ENCODE data around the gene HS3ST3B1.

Gene HS3ST3B1

DNA sequence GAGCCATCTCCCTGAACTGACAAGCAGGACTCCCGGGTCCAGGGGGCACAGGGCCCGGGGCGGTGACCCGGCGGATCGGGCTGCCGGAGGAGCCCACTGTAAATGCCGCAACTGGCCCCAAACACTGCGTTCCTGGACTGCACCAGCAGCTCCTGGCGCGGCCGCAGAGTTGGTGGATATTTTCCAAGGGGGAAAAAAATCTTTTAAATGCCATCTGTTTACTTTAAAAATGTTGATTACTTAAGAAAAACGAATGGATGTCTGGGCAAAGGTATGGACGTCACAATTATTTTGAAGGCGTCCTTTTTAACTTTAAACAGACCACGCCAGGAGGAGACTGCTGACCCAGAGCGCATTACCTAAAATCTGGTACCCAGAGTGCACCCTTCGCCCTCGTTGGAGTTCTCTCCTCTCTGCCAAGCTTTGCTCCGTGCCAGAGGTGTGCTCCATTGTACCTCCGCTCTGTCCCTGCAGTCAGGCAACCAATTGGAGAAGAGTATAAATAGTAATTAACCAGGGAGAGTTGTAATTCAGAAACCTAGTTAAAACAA, 3.4 kb downstream of the HS3ST3B1 start:
- peak overlapping the region; percentile 39 for H3K9ac ChIP-seq (ENCODE audit: low read length)
- peaks cover 49% of the 10 kb centered on the region for H3K4me1 ChIP-seq (ENCODE audit: control insufficient read depth, insufficient read depth, low read length)

DNA sequence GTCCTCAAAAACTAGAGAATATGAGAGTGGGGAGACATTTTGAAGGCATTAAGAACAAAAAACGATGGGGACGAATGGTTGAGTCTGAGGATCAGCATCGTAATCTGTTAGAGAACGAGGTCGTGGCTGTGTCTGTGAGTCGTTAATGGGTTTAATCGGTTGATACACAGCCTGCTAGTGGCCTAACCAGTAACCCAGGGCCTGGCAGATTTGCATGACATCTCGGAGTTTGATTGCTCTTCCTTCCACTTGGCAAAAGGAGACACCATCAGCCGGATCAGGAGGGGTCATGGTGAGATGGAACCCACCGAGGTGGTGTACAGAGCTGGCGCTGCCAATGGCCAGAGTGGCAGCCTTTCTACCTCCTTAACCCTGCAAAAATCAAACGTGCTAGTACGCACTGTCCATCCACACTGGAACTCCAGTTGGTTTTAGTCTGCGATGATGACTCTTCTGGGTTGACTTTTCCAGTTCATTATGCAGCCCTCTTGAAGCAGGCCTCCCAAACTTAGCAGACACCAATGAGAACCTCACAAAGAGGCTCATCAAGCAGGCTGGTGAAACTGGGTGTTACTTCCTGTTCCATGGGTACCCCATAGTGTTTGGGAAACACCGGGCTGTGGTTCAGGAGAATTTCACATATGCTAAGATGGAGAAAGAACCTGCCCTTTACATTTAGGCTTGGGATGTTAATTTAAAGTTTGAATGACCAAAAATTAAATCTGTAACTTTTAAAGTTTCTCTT, 4.1 kb downstream of the HS3ST3B1 start:
- Histone ChIP-seq H3K36me3 (ENCODE audit: control insufficient read depth, insufficient read depth, low read length) (no peaks in the 10 kb centered on the region), H3K27me3 (ENCODE audit: control insufficient read depth, insufficient read depth, low read length) (peaks cover 59% of the 10 kb centered on the region), H3K27ac (ENCODE audit: low read depth, low read length) (no peak overlapping the region), H3K9me3 (ENCODE audit: control insufficient read depth, insufficient read depth, low read depth, low read length) (no peaks in the 10 kb centered on the region), H3K9ac (ENCODE audit: low read length) (no peak overlapping the region), H3K4me1 (ENCODE audit: control insufficient read depth, insufficient read depth, low read length) (peaks cover 45% of the 10 kb centered on the region), H3K4me3 (ENCODE audit: low read depth, low read length) (peak overlapping the region; percentile 86)

More for the DNA sequence above, 3.4 kb downstream of the HS3ST3B1 start:
- no peak overlapping the region for H3K27ac ChIP-seq (ENCODE audit: low read depth, low read length)
- H3K27me3 ChIP-seq (ENCODE audit: control insufficient read depth, insufficient read depth, low read length) = peaks cover 66% of the 10 kb centered on the region
- no peaks in the 10 kb centered on the region for H3K36me3 ChIP-seq (ENCODE audit: control insufficient read depth, insufficient read depth, low read length)
- H3K9me3 ChIP-seq (ENCODE audit: control insufficient read depth, insufficient read depth, low read depth, low read length) = no peaks in the 10 kb centered on the region
- peak overlapping the region; percentile 86 for H3K4me3 ChIP-seq (ENCODE audit: low read depth, low read length)

DNA sequence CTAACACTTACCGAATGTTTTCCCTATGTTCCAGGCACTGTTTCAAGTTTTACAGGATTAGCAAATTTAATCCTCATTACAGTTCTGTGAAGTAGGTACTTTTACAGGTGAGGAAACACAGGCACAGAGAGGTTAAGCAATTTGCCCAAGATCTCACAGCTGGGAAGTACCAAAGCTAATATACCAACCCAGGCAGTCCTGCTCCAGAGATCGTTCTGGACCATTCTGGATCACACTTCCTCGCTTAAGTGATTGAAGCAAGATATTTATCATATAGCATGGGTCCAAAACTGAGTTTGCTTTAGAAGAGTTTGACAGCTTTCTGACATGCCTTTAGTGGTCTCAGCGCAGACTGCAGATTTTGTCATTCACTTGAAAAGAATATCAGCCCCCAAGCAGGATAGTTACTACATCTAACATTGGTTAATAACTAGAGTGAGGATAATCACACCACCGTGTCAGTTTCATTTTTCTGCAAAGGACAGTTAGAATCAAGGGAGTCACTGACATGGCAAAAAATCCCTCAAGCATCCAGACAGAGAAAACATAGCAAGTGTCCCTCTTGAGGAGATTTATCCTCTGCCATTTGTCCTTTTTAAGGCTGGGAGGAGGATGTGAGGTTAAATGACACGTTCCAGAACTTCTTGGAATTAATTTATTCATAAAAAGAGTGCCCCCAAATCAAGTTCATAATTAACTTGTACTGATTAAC, 5.1 kb downstream of the HS3ST3B1 start:
- Histone ChIP-seq H3K4me3 (ENCODE audit: low read depth, low read length) (no peak overlapping the region), H3K36me3 (ENCODE audit: control insufficient read depth, insufficient read depth, low read length) (no peaks in the 10 kb centered on the region), H3K4me1 (ENCODE audit: control insufficient read depth, insufficient read depth, low read length) (peaks cover 51% of the 10 kb centered on the region), H3K9me3 (ENCODE audit: control insufficient read depth, insufficient read depth, low read depth, low read length) (no peaks in the 10 kb centered on the region), H3K9ac (ENCODE audit: low read length) (no peak overlapping the region), H3K27ac (ENCODE audit: low read depth, low read length) (no peak overlapping the region), H3K27me3 (ENCODE audit: control insufficient read depth, insufficient read depth, low read length) (peaks cover 53% of the 10 kb centered on the region)

DNA sequence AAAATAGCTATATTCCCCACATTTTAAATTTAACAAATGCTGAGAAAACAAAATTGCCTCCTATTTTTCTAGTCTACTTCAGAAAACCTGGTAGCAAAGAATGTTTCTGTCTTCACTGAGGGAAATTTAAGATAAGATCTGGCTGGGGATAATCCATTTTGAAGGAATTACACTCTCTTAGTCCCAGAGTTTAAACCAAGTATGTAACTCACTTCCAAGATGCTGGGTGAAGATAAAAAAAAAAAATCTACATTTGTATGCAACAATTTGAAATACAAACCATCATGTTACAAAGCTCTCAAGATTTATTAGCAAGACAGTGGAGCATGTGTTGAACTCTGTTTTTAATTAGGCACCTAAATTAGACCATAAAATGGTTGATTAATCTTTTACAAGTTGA, 5.7 kb downstream of the HS3ST3B1 start:
- Histone ChIP-seq H3K9ac (ENCODE audit: low read length) (no peak overlapping the region), H3K4me3 (ENCODE audit: low read depth, low read length) (no peak overlapping the region), H3K27ac (ENCODE audit: low read depth, low read length) (no peak overlapping the region), H3K4me1 (ENCODE audit: control insufficient read depth, insufficient read depth, low read length) (peaks cover 55% of the 10 kb centered on the region), H3K27me3 (ENCODE audit: control insufficient read depth, insufficient read depth, low read length) (peaks cover 47% of the 10 kb centered on the region), H3K9me3 (ENCODE audit: control insufficient read depth, insufficient read depth, low read depth, low read length) (no peaks in the 10 kb centered on the region), H3K36me3 (ENCODE audit: control insufficient read depth, insufficient read depth, low read length) (no peaks in the 10 kb centered on the region)

DNA sequence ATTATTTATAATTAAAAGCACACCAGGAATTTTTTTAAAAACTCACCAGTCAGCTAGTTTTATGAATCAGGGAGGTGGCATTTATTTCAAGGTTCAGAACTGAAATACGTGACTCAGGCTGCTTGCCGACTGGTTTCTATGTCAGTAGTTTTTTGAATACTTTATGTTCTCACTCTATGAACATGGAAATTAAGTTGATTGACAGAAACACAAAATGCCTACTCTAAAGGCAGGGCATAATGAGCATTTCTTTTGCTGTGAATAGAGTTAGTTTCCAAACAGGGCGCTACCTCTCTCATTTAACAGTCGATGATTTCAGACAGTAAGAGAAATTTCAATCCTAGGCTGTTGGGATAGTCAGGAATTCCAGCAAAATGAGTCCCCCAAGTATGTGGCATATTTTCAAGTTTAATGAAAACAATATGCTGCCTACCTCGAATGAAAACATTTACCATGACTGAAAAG, 6.7 kb downstream of the HS3ST3B1 start:
- H3K27ac ChIP-seq (ENCODE audit: low read depth, low read length) = no peak overlapping the region
- H3K9ac ChIP-seq (ENCODE audit: low read length) = no peak overlapping the region
- no peak overlapping the region for H3K4me3 ChIP-seq (ENCODE audit: low read depth, low read length)
- no peaks in the 10 kb centered on the region for H3K36me3 ChIP-seq (ENCODE audit: control insufficient read depth, insufficient read depth, low read length)
- peaks cover 65% of the 10 kb centered on the region for H3K4me1 ChIP-seq (ENCODE audit: control insufficient read depth, insufficient read depth, low read length)
- peaks cover 37% of the 10 kb centered on the region for H3K27me3 ChIP-seq (ENCODE audit: control insufficient read depth, insufficient read depth, low read length)
- H3K9me3 ChIP-seq (ENCODE audit: control insufficient read depth, insufficient read depth, low read depth, low read length) = no peaks in the 10 kb centered on the region

DNA sequence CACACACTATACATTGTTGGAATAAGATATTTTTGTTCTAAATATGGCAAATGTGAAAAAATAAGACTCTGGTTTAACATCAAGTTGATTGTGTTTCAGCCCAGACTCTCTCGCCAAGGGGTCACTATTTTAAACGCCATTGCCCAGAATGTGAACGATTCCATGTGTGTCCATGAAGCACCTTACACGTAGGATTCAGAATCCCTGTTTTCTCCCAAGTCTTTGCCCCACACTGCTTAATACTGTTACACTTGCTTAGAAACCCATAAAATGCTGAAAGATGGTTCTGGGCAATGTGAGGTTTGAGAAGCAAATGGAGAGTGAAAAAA, 7.7 kb downstream of the HS3ST3B1 start:
- Histone ChIP-seq H3K4me1 (ENCODE audit: control insufficient read depth, insufficient read depth, low read length) (peaks cover 60% of the 10 kb centered on the region), H3K9ac (ENCODE audit: low read length) (peak overlapping the region; percentile 62), H3K27ac (ENCODE audit: low read depth, low read length) (peak overlapping the region; percentile 78; the same call in 1 of the 2 replicates), H3K27me3 (ENCODE audit: control insufficient read depth, insufficient read depth, low read length) (peaks cover 27% of the 10 kb centered on the region), H3K9me3 (ENCODE audit: control insufficient read depth, insufficient read depth, low read depth, low read length) (no peaks in the 10 kb centered on the region), H3K4me3 (ENCODE audit: low read depth, low read length) (peak overlapping the region; percentile 59), H3K36me3 (ENCODE audit: control insufficient read depth, insufficient read depth, low read length) (no peaks in the 10 kb centered on the region; the same call in 1 of the 2 replicates)

DNA sequence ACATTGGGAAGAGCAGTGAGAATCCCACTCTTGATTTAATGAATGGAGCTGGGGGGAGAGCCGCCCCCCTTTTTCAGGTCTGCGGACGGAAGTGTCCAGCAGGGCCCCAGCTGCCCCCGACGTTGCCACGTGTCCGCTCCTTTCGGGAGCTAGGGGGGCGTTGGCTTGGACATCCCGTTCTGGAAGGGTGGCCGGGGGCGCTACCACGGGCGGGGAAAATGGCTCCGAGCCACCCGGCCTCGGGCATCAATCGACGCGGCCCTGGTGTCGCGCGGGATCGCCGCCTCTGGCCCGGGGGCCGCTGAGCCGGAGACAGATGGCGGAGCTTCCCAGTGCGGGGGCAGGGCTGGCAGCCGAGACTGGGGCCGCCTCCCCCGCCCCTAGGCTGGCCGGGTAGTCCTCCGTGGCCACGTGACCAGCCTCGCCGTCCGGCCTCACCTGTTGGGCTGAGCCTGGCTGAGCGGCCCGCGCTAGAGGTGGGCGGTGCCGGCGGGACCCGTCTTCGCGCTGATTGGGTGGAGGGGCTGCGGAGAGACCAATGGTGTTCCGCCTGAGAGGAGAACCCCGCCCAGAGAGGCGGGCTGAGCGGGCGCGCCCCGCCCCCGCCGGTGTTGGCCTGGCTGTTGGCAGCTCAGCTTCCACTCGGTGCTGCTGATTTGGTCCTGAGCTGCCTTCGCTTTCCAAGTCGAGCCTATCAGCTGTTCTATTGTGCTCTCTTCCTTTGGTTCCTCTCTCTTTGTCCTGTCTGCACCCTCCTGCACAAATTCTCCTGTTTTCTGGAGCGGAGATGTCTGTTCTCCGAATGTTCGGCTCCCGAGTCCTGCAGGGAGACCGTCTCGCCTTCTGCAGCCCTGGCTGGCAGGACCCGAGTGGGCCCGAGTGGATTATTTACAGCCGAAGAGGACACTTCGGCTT, 8.3 kb downstream of the HS3ST3B1 start:
- Histone ChIP-seq H3K4me3 (ENCODE audit: low read depth, low read length) (peak overlapping the region; percentile 66), H3K36me3 (ENCODE audit: control insufficient read depth, insufficient read depth, low read length) (no peaks in the 10 kb centered on the region; the same call in 1 of the 2 replicates), H3K27ac (ENCODE audit: low read depth, low read length) (peak overlapping the region; percentile 78; the same call in 1 of the 2 replicates), H3K4me1 (ENCODE audit: control insufficient read depth, insufficient read depth, low read length) (peaks cover 60% of the 10 kb centered on the region), H3K27me3 (ENCODE audit: control insufficient read depth, insufficient read depth, low read length) (peaks cover 21% of the 10 kb centered on the region), H3K9me3 (ENCODE audit: control insufficient read depth, insufficient read depth, low read depth, low read length) (no peaks in the 10 kb centered on the region), H3K9ac (ENCODE audit: low read length) (peak overlapping the region; percentile 62)

DNA sequence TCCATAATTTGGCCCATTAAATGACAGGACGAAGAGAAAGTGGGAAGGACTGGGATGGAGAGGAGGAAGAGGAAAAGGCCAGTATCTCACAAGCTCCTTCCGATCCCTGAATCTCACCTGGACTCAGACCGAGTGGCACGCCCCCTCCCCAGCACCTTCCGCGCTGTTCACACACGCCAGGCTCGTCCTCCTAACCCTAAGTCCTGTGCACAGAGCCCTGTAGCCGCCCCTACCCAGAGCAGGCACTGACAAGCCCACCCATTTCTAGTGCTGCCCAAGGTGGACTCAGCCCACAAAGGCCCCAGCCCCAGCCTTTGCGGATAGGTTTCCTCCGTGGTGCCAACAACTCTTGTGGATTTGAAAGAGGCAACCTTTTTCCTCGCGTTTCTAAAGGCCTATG, 9.2 kb downstream of the HS3ST3B1 start:
- Histone ChIP-seq H3K9ac (ENCODE audit: low read length) (peak overlapping the region; percentile 54), H3K36me3 (ENCODE audit: control insufficient read depth, insufficient read depth, low read length) (no peaks in the 10 kb centered on the region; the same call in 1 of the 2 replicates), H3K4me3 (ENCODE audit: low read depth, low read length) (peak overlapping the region; percentile 66), H3K27ac (ENCODE audit: low read depth, low read length) (no peak overlapping the region), H3K27me3 (ENCODE audit: control insufficient read depth, insufficient read depth, low read length) (peaks cover 12% of the 10 kb centered on the region), H3K4me1 (ENCODE audit: control insufficient read depth, insufficient read depth, low read length) (peaks cover 52% of the 10 kb centered on the region), H3K9me3 (ENCODE audit: control insufficient read depth, insufficient read depth, low read depth, low read length) (no peaks in the 10 kb centered on the region)

DNA sequence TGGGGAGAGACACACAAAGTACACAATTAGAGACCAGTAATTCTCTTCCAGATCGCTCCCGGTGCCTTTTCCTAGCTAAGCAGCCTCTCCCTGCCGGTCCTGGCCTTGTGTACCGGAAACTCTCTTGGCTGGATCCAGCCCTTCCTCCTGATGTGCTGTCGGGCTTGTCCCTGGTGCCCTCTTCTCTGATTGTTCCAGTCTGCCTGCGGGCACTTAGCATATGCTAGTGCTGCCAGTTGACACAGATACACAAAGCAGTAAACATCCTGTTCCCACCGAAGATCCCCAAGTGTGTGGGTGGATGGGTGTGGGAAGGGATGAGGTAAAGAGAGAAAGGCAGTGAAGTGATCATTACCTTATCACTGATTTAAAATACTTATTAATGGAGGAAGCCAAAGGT, 9.7 kb downstream of the HS3ST3B1 start:
- Histone ChIP-seq H3K4me3 (ENCODE audit: low read depth, low read length) (peak overlapping the region; percentile 66), H3K9me3 (ENCODE audit: control insufficient read depth, insufficient read depth, low read depth, low read length) (no peaks in the 10 kb centered on the region), H3K27ac (ENCODE audit: low read depth, low read length) (no peak overlapping the region), H3K9ac (ENCODE audit: low read length) (no peak overlapping the region), H3K4me1 (ENCODE audit: control insufficient read depth, insufficient read depth, low read length) (peaks cover 48% of the 10 kb centered on the region), H3K27me3 (ENCODE audit: control insufficient read depth, insufficient read depth, low read length) (peaks cover 7% of the 10 kb centered on the region), H3K36me3 (ENCODE audit: control insufficient read depth, insufficient read depth, low read length) (no peaks in the 10 kb centered on the region; the same call in 1 of the 2 replicates)

DNA sequence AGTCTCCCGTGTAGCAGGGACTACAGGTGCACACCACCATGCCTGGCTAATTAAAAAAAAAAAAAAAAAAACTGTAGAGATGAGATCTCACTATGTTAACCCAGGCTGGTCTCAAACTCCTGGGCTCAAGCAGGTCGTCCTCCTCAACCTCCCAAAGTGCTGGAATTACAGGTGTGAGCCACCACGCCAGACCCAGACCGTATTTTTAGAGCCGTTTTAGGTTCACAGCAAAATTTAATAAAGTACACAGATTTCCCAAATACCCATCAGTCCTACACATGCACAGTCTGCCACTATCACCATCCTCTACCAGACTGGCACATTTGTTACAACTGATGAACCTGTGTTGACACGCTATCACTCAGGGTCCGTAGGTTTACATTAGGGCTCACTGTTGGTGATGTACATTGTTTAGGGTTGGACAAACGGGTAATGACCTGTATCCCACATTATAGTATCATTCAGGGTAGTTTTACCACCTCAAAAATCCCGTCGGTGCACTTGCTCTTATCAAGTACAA, 10.4 kb downstream of the HS3ST3B1 start:
- Histone ChIP-seq H3K27me3 (ENCODE audit: control insufficient read depth, insufficient read depth, low read length) (peaks cover under 1% of the 10 kb centered on the region; the same call in 1 of the 2 replicates), H3K4me1 (ENCODE audit: control insufficient read depth, insufficient read depth, low read length) (peaks cover 47% of the 10 kb centered on the region), H3K4me3 (ENCODE audit: low read depth, low read length) (no peak overlapping the region), H3K9me3 (ENCODE audit: control insufficient read depth, insufficient read depth, low read depth, low read length) (no peaks in the 10 kb centered on the region), H3K36me3 (ENCODE audit: control insufficient read depth, insufficient read depth, low read length) (no peaks in the 10 kb centered on the region; the same call in 1 of the 2 replicates), H3K27ac (ENCODE audit: low read depth, low read length) (no peak overlapping the region), H3K9ac (ENCODE audit: low read length) (no peak overlapping the region)
